Measurements from ENCODE around the gene PRTFDC1.
"Not testable (repeated sequence)": the region's sequence is repeated elsewhere in the genome, so short reads cannot be mapped to it uniquely, and the experiment has no call there.

Gene PRTFDC1

DNA sequence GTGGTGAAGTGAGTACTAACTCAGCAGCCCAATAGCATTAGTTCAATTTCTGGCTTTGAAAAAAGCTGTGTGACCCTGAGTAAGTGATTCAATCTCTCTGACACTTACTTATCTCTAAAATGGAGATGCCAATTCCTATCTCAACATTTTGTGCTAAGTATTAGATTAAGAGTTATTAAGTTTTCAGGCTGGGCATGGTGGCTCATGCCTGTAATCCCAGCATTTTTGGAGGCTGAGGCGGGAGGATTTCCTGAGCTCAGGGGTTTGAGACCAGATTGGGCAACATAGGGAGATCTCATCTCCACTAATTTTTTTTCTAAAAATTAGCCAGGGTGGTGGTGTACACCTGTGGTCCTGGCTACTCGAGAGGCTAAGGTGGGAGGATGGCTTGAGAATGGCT lies 109.5 kb downstream of the PRTFDC1 start:
- Histone ChIP-seq H4K91ac (ENCODE audit: low read length) (no peak overlapping the region), H3K27me3 (ENCODE audit: control insufficient read depth in 1 of 2, insufficient read depth in 1 of 2, low read length in 2 of 2) (no peaks in the 10 kb centered on the region), H2AFZ (ENCODE audit: low read depth, low read length) (no peak overlapping the region), H3K79me1 (replicated peaks; ENCODE audit: low read length, poor library complexity, severe bottlenecking) (no peaks in the 10 kb centered on the region), H3K4ac (ENCODE audit: low read depth in 1 of 2, low read length in 2 of 2) (no peak overlapping the region), H3K23ac (ENCODE audit: low read length in 2 of 2) (no peak overlapping the region), H2AK5ac (ENCODE audit: low read length, severe bottlenecking) (no peak overlapping the region), H4K8ac (ENCODE audit: low read length) (no peak overlapping the region), H2BK12ac (ENCODE audit: low read length in 2 of 2) (no peak overlapping the region), H3K4me1 (ENCODE audit: control insufficient read depth, insufficient read depth, low read depth, low read length) (peaks cover 2% of the 10 kb centered on the region), H2BK5ac (ENCODE audit: low read depth, low read length, poor library complexity, severe bottlenecking) (no peak overlapping the region), H3K4me3 (ENCODE audit: insufficient read depth in 1 of 2, low read depth in 1 of 2, low read length in 2 of 2) (no peak overlapping the region), H3K4me2 (ENCODE audit: low read length, poor library complexity, severe bottlenecking) (no peak overlapping the region), H3K9ac (ENCODE audit: low read length) (no peak overlapping the region), H2BK120ac (ENCODE audit: low read depth, low read length) (no peak overlapping the region), H3K27ac (ENCODE audit: low read length, poor library complexity, severe bottlenecking) (no peak overlapping the region), H3K9me3 (ENCODE audit: control insufficient read depth, low read length) (no peaks in the 10 kb centered on the region), H3K36me3 (ENCODE audit: control insufficient read depth in 1 of 2, insufficient read depth in 2 of 2, low read depth in 1 of 2, low read length in 2 of 2) (peaks cover 0 to 3% of the 10 kb centered on the region in 2 experiments), H3K18ac (ENCODE audit: low read depth in 1 of 2, low read length in 2 of 2) (no peak overlapping the region), H2BK15ac (ENCODE audit: low read depth, poor library complexity, severe bottlenecking) (no peak overlapping the region), H3K14ac (ENCODE audit: low read length in 2 of 2) (no peak overlapping the region)
- 69% methylated on average over 2 of the region's 2 CpGs for WGBS
- DNase-seq: no peak

DNA sequence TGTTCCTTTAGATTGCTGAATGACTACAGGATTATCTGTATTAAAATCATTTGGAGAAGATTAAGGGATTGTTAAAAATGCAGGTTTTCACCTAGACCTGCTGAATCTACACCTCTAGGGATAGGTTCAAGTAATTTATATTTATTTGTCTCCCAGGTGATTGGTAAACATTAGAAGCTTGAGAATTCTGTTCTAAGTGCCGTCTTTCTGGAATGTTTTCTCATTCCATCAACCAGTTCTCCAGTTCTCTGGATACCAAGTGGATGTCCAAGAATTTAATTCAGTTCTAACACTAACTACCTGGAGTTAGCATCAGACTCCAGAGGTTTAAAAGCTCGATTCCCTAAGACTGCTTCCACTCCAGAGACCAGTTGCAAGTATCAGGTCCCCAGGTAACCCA lies 110.9 kb downstream of the PRTFDC1 start:
- Histone ChIP-seq H3K27me3 (ENCODE audit: control insufficient read depth in 1 of 2, insufficient read depth in 1 of 2, low read length in 2 of 2) (no peaks in the 10 kb centered on the region), H3K14ac (ENCODE audit: low read length in 2 of 2) (no peak overlapping the region), H2AK5ac (ENCODE audit: low read length, severe bottlenecking) (no peak overlapping the region), H3K79me1 (replicated peaks; ENCODE audit: low read length, poor library complexity, severe bottlenecking) (no peaks in the 10 kb centered on the region), H2AFZ (ENCODE audit: low read depth, low read length) (no peak overlapping the region), H3K27ac (ENCODE audit: low read length, poor library complexity, severe bottlenecking) (no peak overlapping the region), H3K4me1 (ENCODE audit: control insufficient read depth, insufficient read depth, low read depth, low read length) (peaks cover 2% of the 10 kb centered on the region), H3K4me3 (ENCODE audit: insufficient read depth in 1 of 2, low read depth in 1 of 2, low read length in 2 of 2) (no peak overlapping the region), H2BK120ac (ENCODE audit: low read depth, low read length) (no peak overlapping the region), H3K9ac (ENCODE audit: low read length) (no peak overlapping the region), H3K4me2 (ENCODE audit: low read length, poor library complexity, severe bottlenecking) (no peak overlapping the region), H4K91ac (ENCODE audit: low read length) (no peak overlapping the region), H3K18ac (ENCODE audit: low read depth in 1 of 2, low read length in 2 of 2) (no peak overlapping the region), H3K4ac (ENCODE audit: low read depth in 1 of 2, low read length in 2 of 2) (no peak overlapping the region), H3K36me3 (ENCODE audit: control insufficient read depth in 1 of 2, insufficient read depth in 2 of 2, low read depth in 1 of 2, low read length in 2 of 2) (peaks cover 0 to 3% of the 10 kb centered on the region in 2 experiments), H3K9me3 (ENCODE audit: control insufficient read depth, low read length) (peaks cover 8% of the 10 kb centered on the region), H2BK5ac (ENCODE audit: low read depth, low read length, poor library complexity, severe bottlenecking) (no peak overlapping the region), H3K23ac (ENCODE audit: low read length in 2 of 2) (no peak overlapping the region), H2BK15ac (ENCODE audit: low read depth, poor library complexity, severe bottlenecking) (no peak overlapping the region), H4K8ac (ENCODE audit: low read length) (no peak overlapping the region), H2BK12ac (ENCODE audit: low read length in 2 of 2) (no peak overlapping the region)
- no peak for DNase-seq
- WGBS: 100% methylated on average over 2 of the region's 2 CpGs

DNA sequence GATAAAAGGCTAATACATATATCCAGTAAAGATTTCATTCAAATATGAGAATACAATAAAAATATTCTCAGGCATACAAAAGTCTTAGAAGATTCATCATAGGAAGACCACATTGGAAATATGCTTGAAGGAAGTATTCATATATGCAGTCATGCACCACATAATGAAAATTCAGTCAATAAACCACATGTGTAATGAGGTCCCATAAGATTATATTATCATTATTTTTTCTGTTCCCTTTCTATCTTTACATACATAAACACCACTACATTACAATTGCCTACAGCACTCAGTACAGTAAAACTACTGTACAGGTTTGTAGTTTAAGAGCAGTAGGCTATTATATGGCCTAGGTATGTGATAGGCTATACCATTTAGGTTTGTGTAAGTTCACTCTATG lies 111.6 kb downstream of the PRTFDC1 start:
- Histone ChIP-seq H3K9me3 (ENCODE audit: control insufficient read depth, low read length) (peaks cover 8% of the 10 kb centered on the region), H3K27me3 (ENCODE audit: control insufficient read depth in 1 of 2, insufficient read depth in 1 of 2, low read length in 2 of 2) (no peaks in the 10 kb centered on the region), H2BK15ac (ENCODE audit: low read depth, poor library complexity, severe bottlenecking) (no peak overlapping the region), H2BK12ac (ENCODE audit: low read length in 2 of 2) (no peak overlapping the region), H3K36me3 (ENCODE audit: control insufficient read depth in 1 of 2, insufficient read depth in 2 of 2, low read depth in 1 of 2, low read length in 2 of 2) (no peaks in the 10 kb centered on the region), H2BK120ac (ENCODE audit: low read depth, low read length) (no peak overlapping the region), H3K18ac (ENCODE audit: low read depth in 1 of 2, low read length in 2 of 2) (no peak overlapping the region), H4K91ac (ENCODE audit: low read length) (no peak overlapping the region), H3K23ac (ENCODE audit: low read length in 2 of 2) (no peak overlapping the region), H2BK5ac (ENCODE audit: low read depth, low read length, poor library complexity, severe bottlenecking) (no peak overlapping the region), H4K8ac (ENCODE audit: low read length) (no peak overlapping the region), H3K27ac (ENCODE audit: low read length, poor library complexity, severe bottlenecking) (no peak overlapping the region), H2AK5ac (ENCODE audit: low read length, severe bottlenecking) (no peak overlapping the region), H3K9ac (ENCODE audit: low read length) (no peak overlapping the region), H3K4me3 (ENCODE audit: insufficient read depth in 1 of 2, low read depth in 1 of 2, low read length in 2 of 2) (no peak overlapping the region), H2AFZ (ENCODE audit: low read depth, low read length) (no peak overlapping the region), H3K4me1 (ENCODE audit: control insufficient read depth, insufficient read depth, low read depth, low read length) (no peaks in the 10 kb centered on the region), H3K4ac (ENCODE audit: low read depth in 1 of 2, low read length in 2 of 2) (no peak overlapping the region), H3K14ac (ENCODE audit: low read length in 2 of 2) (no peak overlapping the region), H3K4me2 (ENCODE audit: low read length, poor library complexity, severe bottlenecking) (no peak overlapping the region), H3K79me1 (replicated peaks; ENCODE audit: low read length, poor library complexity, severe bottlenecking) (no peaks in the 10 kb centered on the region)
- no peak for DNase-seq

DNA sequence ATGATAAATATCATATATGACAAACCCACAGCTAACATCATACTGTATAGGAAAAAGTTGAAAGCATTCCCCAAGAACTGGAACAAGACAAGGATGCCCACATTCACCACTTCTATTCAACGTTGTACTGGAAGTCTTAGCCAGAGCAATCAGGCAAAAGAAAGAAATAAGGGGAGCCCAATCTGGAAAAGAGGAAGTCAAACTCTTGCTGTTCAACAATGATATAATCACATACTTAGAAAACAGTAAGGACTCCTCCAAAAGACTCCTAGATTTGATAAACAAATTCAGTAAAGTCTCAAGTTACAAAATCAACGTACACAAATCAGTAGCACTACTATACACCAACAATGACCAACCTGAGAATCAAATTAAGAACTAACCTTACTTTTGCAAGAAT lies 114.6 kb downstream of the PRTFDC1 start:
- not testable (repeated sequence) for H3K36me3 ChIP-seq (ENCODE audit: control insufficient read depth in 1 of 2, insufficient read depth in 2 of 2, low read depth in 1 of 2, low read length in 2 of 2); H3K4ac ChIP-seq (ENCODE audit: low read depth in 1 of 2, low read length in 2 of 2)
- 88% methylated on average over 2 of the region's 2 CpGs for WGBS

More for the DNA sequence above, 114.6 kb downstream of the PRTFDC1 start:
- H3K23ac ChIP-seq (ENCODE audit: low read length in 2 of 2); H2AK5ac ChIP-seq (ENCODE audit: low read length, severe bottlenecking); H3K4me2 ChIP-seq (ENCODE audit: low read length, poor library complexity, severe bottlenecking); DNase-seq; H2AFZ ChIP-seq (ENCODE audit: low read depth, low read length); H3K27me3 ChIP-seq (ENCODE audit: control insufficient read depth in 1 of 2, insufficient read depth in 1 of 2, low read length in 2 of 2); H3K18ac ChIP-seq (ENCODE audit: low read depth in 1 of 2, low read length in 2 of 2); H3K79me1 ChIP-seq (replicated peaks; ENCODE audit: low read length, poor library complexity, severe bottlenecking); H4K91ac ChIP-seq (ENCODE audit: low read length); H2BK120ac ChIP-seq (ENCODE audit: low read depth, low read length); H2BK12ac ChIP-seq (ENCODE audit: low read length in 2 of 2); H2BK15ac ChIP-seq (ENCODE audit: low read depth, poor library complexity, severe bottlenecking); H4K8ac ChIP-seq (ENCODE audit: low read length); H3K9me3 ChIP-seq (ENCODE audit: control insufficient read depth, low read length); H3K14ac ChIP-seq (ENCODE audit: low read length in 2 of 2); H3K4me1 ChIP-seq (ENCODE audit: control insufficient read depth, insufficient read depth, low read depth, low read length); H3K9ac ChIP-seq (ENCODE audit: low read length); H3K27ac ChIP-seq (ENCODE audit: low read length, poor library complexity, severe bottlenecking); H2BK5ac ChIP-seq (ENCODE audit: low read depth, low read length, poor library complexity, severe bottlenecking); H3K4me3 ChIP-seq (ENCODE audit: insufficient read depth in 1 of 2, low read depth in 1 of 2, low read length in 2 of 2): not testable (repeated sequence)

Data from mesenchymal stem cell (in vitro differentiated cells and primary cell).